ENCODE measurements around the gene GADL1. TPM values are rescaled to one million over a fixed set of nuclear protein-coding genes. Genes with fewer than 3 reads are reported as not detected.

GADL1 gene
- total RNA-seq, 3 donors from 2014 or later = not detected

- no peak for TF ChIP-seq CTCF (IDR thresholded peaks at IDR 0.05)
- Histone ChIP-seq H3K4me1 (ENCODE audit: low read depth) (no peaks in the 10 kb centered on the region), H3K36me3 (ENCODE audit: low read depth) (no peaks in the 10 kb centered on the region), H3K4me3 (no peak overlapping the region), H3K9me3 (no peaks in the 10 kb centered on the region)
- intact Hi-C loops (cut with DNase I, micrococcal nuclease) = no loop called here
- DNase-seq = no peak
- ATAC-seq = no peak
These were observed 32.5 kb downstream of the GADL1 start for GRCh38 chr3:30862004-30862403.

GRCh38 chr3:30858894-30859389 is 35.5 kb downstream of the GADL1 start:
- no peak for ATAC-seq
- intact Hi-C loops (cut with DNase I, micrococcal nuclease) = no loop called here

GRCh38 chr3:30855400-30856292 is 38.8 kb downstream of the GADL1 start:
- DNase-seq = no peak
- no peak for ATAC-seq
- no peak overlapping the region for H3K4me3 ChIP-seq
- TF ChIP-seq CTCF (IDR thresholded peaks at IDR 0.05) = no peak
- no peaks in the 10 kb centered on the region for H3K4me1 ChIP-seq (ENCODE audit: low read depth)
- H3K9me3 ChIP-seq = no peaks in the 10 kb centered on the region
- no peaks in the 10 kb centered on the region for H3K36me3 ChIP-seq (ENCODE audit: low read depth)
- intact Hi-C loops (cut with DNase I, micrococcal nuclease) = no loop called here

More at GRCh38 chr3:30858894-30859389, 35.5 kb downstream of the GADL1 start:
- no peak for DNase-seq
- Histone ChIP-seq H3K9me3 (no peaks in the 10 kb centered on the region), H3K4me3 (no peak overlapping the region), H3K36me3 (ENCODE audit: low read depth) (no peaks in the 10 kb centered on the region), H3K4me1 (ENCODE audit: low read depth) (no peaks in the 10 kb centered on the region)
- no peak for TF ChIP-seq CTCF (IDR thresholded peaks at IDR 0.05)

GRCh38 chr3:30852833-30853232 is 41.6 kb downstream of the GADL1 start:
- ATAC-seq (no peak), DNase-seq (no peak)
- Histone ChIP-seq H3K9me3 (no peaks in the 10 kb centered on the region), H3K36me3 (ENCODE audit: low read depth) (no peaks in the 10 kb centered on the region), H3K4me3 (no peak overlapping the region), H3K4me1 (ENCODE audit: low read depth) (no peaks in the 10 kb centered on the region)
- intact Hi-C loops (cut with DNase I, micrococcal nuclease) = no loop called here
- TF ChIP-seq CTCF (IDR thresholded peaks at IDR 0.05) = no peak

GRCh38 chr3:30848087-30848779 is 46.2 kb downstream of the GADL1 start:
- intact Hi-C loops (cut with DNase I, micrococcal nuclease) = no loop called here
- no peak for TF ChIP-seq CTCF (IDR thresholded peaks at IDR 0.05)
- no peak for ATAC-seq
- Histone ChIP-seq H3K36me3 (ENCODE audit: low read depth) (no peaks in the 10 kb centered on the region), H3K9me3 (no peaks in the 10 kb centered on the region), H3K4me3 (no peak overlapping the region), H3K4me1 (ENCODE audit: low read depth) (no peaks in the 10 kb centered on the region)
- no peak for DNase-seq

Measured in mucosa of descending colon (tissue), 3 donors.